ENCODE data around the gene TBC1D7. TPM values are rescaled to one million over a fixed set of nuclear protein-coding genes. Genes with fewer than 3 reads are reported as not detected.

TBC1D7 gene
- 13.0 and 24.9 TPM in 2 replicates for total RNA-seq

GRCh38 chr6:13328076-13328874 is at the start of gene TBC1D7:
Gene TBC1D7, minus strand, starts transcription at chr6:13328537. Its CDS starts 1,639 bp downstream, at chr6:13326898.

Other genes starting within 250 kb of the TBC1D7 start
- 8.4 and 10.2 TPM in 2 replicates for gene GFOD1, start 159.1 kb upstream of the TBC1D7 start, total RNA-seq
- 11.7 and 21.9 TPM in 2 replicates for gene SIRT5, start 246.1 kb upstream of the TBC1D7 start, total RNA-seq

All from airway epithelial cell (primary cell).